Mucosa of descending colon (tissue), 3 donors: ENCODE results near the gene FGF3. TPM values are rescaled to one million over a fixed set of nuclear protein-coding genes. Genes with fewer than 3 reads are reported as not detected.

Experiments
- ATAC-seq: fragments of 200-7000 bp; cut with Tn5 transposase; one replicate; pipeline ENCODE4 v1.9.1; 2020; ENCODE audit warnings: mild to moderate bottlenecking, moderate library complexity
- DNase-seq, 3 donors: peaks; one replicate each; pipeline ENCODE4 v3.0.0-alpha.2; 2020
- H3K36me3 ChIP-seq: fragments of 200-600 bp; one replicate; pipeline ENCODE4 v1.8.0; 2021; ENCODE audit warnings: low read depth, mild to moderate bottlenecking
- H3K4me1 ChIP-seq: fragments of 200-600 bp; one replicate; pipeline ENCODE4 v1.8.0; 2021; ENCODE audit warnings: low read depth, mild to moderate bottlenecking
- H3K4me3 ChIP-seq: fragments of 200-600 bp; one replicate; pipeline ENCODE4 v1.8.0; 2021; ENCODE audit warnings: mild to moderate bottlenecking
- H3K9me3 ChIP-seq: fragments of 200-600 bp; one replicate; pipeline ENCODE4 v1.8.0; 2021; ENCODE audit warnings: mild to moderate bottlenecking
- CTCF ChIP-seq: fragments of 200-600 bp; IDR thresholded peaks from one replicate; pipeline ENCODE4 v1.8.0; 2022; ENCODE audit warnings: antibody characterized with exemption, mild to moderate bottlenecking
- intact Hi-C, 2 donors: fragments of 100-400 bp; cut with DNase I in 1 of 2; cut with micrococcal nuclease in 1 of 2; formaldehyde crosslinking; loops; one replicate each; pipeline versions ENCODE4 v1.11.0 to v1.11.1; 2022; cut with DNase I, micrococcal nuclease
- total RNA-seq, 3 donors: library from RNA; stranded (reverse); fragmentation: NEBNext Ultra II Directional in 2 of 3; extraction: Animal tissue kit (Norgen Biotek cat#: 25700) in 2 of 3; gene quantifications; one replicate each; pipeline versions ENCODE4 v1.2.1 to v1.2.4, GENCODE V29; 2021 to 2023
- donor health status: DM: no; HTN: no; CAD: no; lungs with moderate emphysema.
- donor health status: DM: no; HTN: no; CAD: no.
- donor health status: DM: no; HTN: yes; CAD: no.

The FGF3 gene
- total RNA-seq, 3 donors from 2014 or later = not detected

DNA sequence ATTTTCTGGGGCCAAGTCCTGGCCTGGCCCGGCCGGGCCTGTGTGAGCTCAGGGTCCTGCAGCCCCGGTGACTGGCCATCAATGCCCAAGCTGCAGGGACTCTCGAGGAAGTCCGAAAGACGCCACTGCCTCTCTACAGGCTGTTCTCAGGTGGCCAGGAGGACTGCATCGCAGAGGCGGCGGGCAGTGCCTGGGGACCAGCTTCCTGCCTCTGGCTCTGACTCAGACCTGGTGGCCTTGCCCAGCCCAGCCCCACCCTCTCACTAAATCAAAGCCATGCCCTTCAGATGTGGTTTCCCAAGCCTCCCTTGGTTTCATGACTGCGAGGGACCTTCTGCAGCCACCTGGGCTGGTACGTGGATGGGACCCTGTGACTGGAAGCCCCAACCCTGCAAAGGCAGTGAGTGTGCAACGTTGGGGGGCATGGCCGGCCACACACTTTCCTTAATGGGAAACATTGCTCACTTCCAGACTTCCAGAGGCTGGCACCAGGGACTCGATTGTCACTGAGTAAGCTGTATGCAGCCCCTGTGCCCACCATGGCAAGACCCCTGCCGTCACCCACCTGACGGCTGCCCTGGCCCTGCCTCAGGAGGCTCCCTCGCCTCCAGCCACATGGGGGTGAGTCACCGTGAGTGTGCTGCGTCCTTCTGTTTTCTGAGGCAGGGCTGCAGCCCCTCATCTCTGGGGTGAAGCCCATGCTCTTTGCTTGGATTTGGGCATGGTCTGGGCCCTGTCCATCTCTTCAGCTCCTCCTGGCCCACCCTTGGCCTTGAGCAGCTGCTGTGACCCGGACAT is 6.0 kb upstream of the FGF3 start:
- ATAC-seq (peak; percentile 92), DNase-seq (peak; percentile 49 to 75 (median 62))
- TF ChIP-seq CTCF = no peak
- peaks cover 15% of the 10 kb centered on the region for H3K4me1 ChIP-seq
- intact Hi-C loops = no loop called here
- no peaks in the 10 kb centered on the region for H3K36me3 ChIP-seq
- H3K4me3 ChIP-seq = no peak overlapping the region
- H3K9me3 ChIP-seq = no peaks in the 10 kb centered on the region

DNA sequence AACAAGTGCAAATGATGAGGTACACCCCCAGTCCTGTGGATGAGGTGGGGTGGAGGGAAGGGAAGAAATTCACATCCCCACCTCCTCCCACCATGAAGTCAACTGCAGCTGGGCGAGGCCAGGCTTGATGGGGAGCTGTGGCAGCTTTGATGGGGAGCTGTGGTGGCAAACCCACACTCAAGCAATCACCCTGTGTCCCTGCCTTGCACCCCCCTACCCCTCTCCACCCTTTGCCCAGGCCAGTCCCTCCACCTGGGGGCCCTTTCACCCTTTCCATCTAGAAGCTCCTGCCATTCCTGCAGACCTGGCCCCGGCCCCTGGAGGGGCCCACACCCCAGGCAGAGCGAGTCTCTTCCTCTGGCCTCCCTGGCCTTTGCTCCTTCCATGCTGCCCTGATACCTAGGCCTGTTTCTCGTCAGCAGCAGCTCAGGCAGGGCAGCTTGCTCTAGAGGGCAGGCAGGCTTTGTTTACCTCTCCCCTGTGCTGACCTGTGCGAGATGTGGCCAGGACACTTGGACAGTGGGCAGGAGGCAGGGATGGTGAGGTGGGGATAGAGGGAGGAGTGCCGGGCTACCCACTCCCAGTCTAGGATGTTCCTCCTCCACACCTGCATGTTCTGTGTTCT is 4.5 kb upstream of the FGF3 start:
- ATAC-seq = no peak
- intact Hi-C loops = no loop called here
- TF ChIP-seq CTCF = no peak
- Histone ChIP-seq H3K9me3 (no peaks in the 10 kb centered on the region), H3K4me3 (no peak overlapping the region), H3K36me3 (no peaks in the 10 kb centered on the region), H3K4me1 (peaks cover 9% of the 10 kb centered on the region)
- DNase-seq = peak in 1 of 3 donors; percentile 29

DNA sequence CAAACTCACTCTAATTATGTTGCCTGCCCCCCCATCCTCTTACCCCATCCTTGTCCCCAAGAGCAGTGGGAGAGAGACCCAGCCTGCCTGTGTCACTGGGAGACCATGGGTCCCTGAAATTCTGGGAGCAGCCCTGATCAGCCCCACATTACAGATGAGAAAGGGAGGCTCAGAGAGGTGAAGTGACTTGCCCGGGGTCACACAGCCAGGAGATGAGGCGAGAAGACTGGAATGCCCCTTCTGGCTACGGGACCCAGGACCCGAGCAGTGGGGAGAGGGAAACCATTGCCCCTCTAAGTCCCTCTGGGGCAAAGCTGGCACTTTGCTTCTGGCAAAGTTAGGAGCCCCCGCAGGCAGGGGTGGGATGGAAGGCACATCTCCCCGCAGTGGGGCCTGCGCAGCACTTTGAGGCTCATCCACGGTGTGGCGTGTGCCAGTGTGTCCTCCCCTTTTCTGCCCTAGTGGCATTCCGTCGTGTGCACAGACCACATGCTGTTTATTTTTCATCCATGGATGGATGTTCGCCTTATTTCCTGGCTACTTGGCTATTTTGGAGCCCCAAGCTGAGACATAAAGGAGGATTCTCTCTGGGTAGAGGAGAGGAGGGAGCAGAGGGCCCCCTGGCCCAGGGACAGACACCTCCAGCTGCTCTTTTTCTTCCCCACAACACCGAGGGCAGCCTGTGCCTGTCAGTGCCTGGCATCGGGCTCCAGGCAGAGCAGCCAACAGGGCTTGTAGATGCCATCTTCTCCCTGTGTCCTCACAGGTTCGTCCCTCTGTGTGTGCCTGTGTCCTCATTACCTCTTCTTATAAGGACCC is 3.7 kb upstream of the FGF3 start:
- Histone ChIP-seq H3K9me3 (no peaks in the 10 kb centered on the region), H3K4me3 (no peak overlapping the region), H3K36me3 (no peaks in the 10 kb centered on the region), H3K4me1 (peaks cover 2% of the 10 kb centered on the region)
- intact Hi-C loops = no loop called here
- TF ChIP-seq CTCF = no peak
- ATAC-seq = no peak
- peak in 1 of 3 donors; percentile 19 for DNase-seq

GRCh38 chr11:69821511-69822040 is 2.4 kb upstream of the FGF3 start:
- DNase-seq = peak in 1 of 3 donors; percentile 25
- intact Hi-C loops = no loop called here
- H3K4me1 ChIP-seq = peaks cover 4% of the 10 kb centered on the region
- TF ChIP-seq CTCF = no peak
- H3K9me3 ChIP-seq = no peaks in the 10 kb centered on the region
- H3K36me3 ChIP-seq = no peaks in the 10 kb centered on the region
- no peak overlapping the region for H3K4me3 ChIP-seq
- no peak for ATAC-seq

DNA sequence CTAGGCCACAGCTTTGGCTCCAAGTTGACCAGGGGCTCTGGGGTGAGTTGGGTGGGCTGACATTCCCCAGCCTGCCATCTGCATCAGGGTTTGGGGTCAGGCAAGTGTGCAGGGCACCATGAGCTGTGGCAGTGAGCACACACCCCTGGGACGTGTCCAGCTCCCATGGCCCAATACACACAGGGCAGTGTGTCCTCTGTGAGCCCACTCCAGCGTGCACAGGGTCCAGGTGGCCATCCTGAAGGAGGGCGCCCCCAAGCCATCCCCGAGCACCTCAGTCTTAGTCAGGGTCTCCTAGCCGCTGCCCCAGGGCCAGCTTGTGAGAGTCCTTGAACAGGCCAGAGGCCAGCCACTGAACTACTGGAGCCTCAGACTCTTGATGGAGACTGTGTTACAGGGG is 1.2 kb upstream of the FGF3 start:
- intact Hi-C loops = no loop called here
- ATAC-seq (no peak), DNase-seq (no peak)
- Histone ChIP-seq H3K36me3 (no peaks in the 10 kb centered on the region), H3K4me1 (peaks cover 4% of the 10 kb centered on the region), H3K9me3 (no peaks in the 10 kb centered on the region), H3K4me3 (no peak overlapping the region)
- TF ChIP-seq CTCF = no peak
